Body of pancreas (tissue), 4 donors: ENCODE data around the gene C19orf73. TPM values are rescaled to one million over a fixed set of nuclear protein-coding genes. Genes with fewer than 3 reads are reported as not detected.

Experiments
- ATAC-seq: fragments of 150-250 bp; one replicate; pipeline ENCODE4 v1.9.1; 2016
- DNase-seq, 4 donors: peaks; one replicate each; pipeline ENCODE4 v3.0.0-alpha.2; 2019
- H3K27ac ChIP-seq, 4 donors: fragments of 200-600 bp; sonication (generic); 1 replicate in 3 of 4; 2 replicates in 1 of 4; pipeline versions ENCODE4 v1.5.1 to v1.6.1; 2016 to 2019; ENCODE audit warnings: mild to moderate bottlenecking in 1 of 4, mixed read lengths in 1 of 4, moderate library complexity in 1 of 4
- H3K27me3 ChIP-seq, 2 donors: fragments of 200-600 bp; sonication (generic); one replicate each; pipeline ENCODE4 v1.6.0; 2016; ENCODE audit warnings: mild to moderate bottlenecking in 1 of 2
- H3K36me3 ChIP-seq, 2 donors: fragments of 200-600 bp; sonication (generic); replicated peaks in 1 of 2; 2 replicates each; pipeline ENCODE4 v1.5.1; 2016; ENCODE audit warnings: low read depth in 2 of 2; ENCODE audit not compliant: insufficient read depth in 1 of 2
- H3K4me1 ChIP-seq: fragments of 200-600 bp; sonication (generic); one replicate; pipeline ENCODE4 v1.6.0; 2016
- H3K4me3 ChIP-seq, 2 donors: fragments of 200-600 bp; sonication (generic); 1 replicate in 1 of 2; 2 replicates in 1 of 2; pipeline ENCODE4 v1.5.1; 2016 to 2019
- H3K9me3 ChIP-seq, 3 donors: fragments of 200-600 bp; sonication (generic); 1 replicate in 2 of 3; 2 replicates in 1 of 3; pipeline ENCODE4 v1.5.1; 2016
- POLR2A ChIP-seq, 3 donors: fragments of 450-650 bp; IDR thresholded peaks; one replicate each; pipeline ENCODE4 v1.6.1; 2016; ENCODE audit warnings: antibody characterized with exemption in 3 of 3, mild to moderate bottlenecking in 2 of 3
- WGBS, 2 donors: methylation state at CpG; one replicate each; pipeline ENCODE4 v1.1.5; 2017; 5-methylcytosine and 5-hydroxymethylcytosine counted together
- intact Hi-C: fragments of 100-400 bp; cut with DNase I; formaldehyde crosslinking; loops from one replicate; pipeline ENCODE4 v1.15.1; 2023
- total RNA-seq, 2 donors: library from RNA; depleted of rRNA; stranded (reverse); fragments of >200 nt; gene quantifications; one replicate each; pipeline ENCODE4 v1.1.0, GENCODE V29; 2016
- TF ChIP-seq, protein P1 (sequence below), 7 experiments: fragments of 450-650 bp in 4 of 7; fragments of 200-600 bp in 3 of 7; sonication (generic) in 3 of 7; IDR thresholded peaks; one replicate each; pipeline ENCODE4 v1.5.1; 2016 to 2019; ENCODE audit warnings: antibody characterized with exemption in 7 of 7

The C19orf73 gene
- total RNA-seq, 2 donors from 2014 or later: 2.3 TPM; not detected in 1

GRCh38 chr19:49101160-49101559 lies 17.8 kb downstream of the C19orf73 start:
- Histone ChIP-seq H3K36me3 (peaks cover 26 to 32% of the 10 kb centered on the region in 2 donors), H3K4me1 (peaks cover 15% of the 10 kb centered on the region), H3K27ac (no peak overlapping the region), H3K9me3 (no peaks in the 10 kb centered on the region), H3K4me3 (no peak overlapping the region), H3K27me3 (no peaks in the 10 kb centered on the region)
- WGBS, 2 donors: 89 to 90% methylated on average over 10 to 12 of the region's 12 CpGs
- TF ChIP-seq POLR2A (IDR thresholded peaks at IDR 0.05): no peak
- TF ChIP-seq, protein P1, sequence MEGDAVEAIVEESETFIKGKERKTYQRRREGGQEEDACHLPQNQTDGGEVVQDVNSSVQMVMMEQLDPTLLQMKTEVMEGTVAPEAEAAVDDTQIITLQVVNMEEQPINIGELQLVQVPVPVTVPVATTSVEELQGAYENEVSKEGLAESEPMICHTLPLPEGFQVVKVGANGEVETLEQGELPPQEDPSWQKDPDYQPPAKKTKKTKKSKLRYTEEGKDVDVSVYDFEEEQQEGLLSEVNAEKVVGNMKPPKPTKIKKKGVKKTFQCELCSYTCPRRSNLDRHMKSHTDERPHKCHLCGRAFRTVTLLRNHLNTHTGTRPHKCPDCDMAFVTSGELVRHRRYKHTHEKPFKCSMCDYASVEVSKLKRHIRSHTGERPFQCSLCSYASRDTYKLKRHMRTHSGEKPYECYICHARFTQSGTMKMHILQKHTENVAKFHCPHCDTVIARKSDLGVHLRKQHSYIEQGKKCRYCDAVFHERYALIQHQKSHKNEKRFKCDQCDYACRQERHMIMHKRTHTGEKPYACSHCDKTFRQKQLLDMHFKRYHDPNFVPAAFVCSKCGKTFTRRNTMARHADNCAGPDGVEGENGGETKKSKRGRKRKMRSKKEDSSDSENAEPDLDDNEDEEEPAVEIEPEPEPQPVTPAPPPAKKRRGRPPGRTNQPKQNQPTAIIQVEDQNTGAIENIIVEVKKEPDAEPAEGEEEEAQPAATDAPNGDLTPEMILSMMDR (IDR thresholded peaks at IDR 0.05): no peak
- DNase-seq (no peak), ATAC-seq (no peak)
- intact Hi-C loops: no loop called here

GRCh38 chr19:49098795-49099194 lies 20.1 kb downstream of the C19orf73 start:
- intact Hi-C loops: loop anchor here (5.0 to 10.0 kb wide), 2 partner anchors 46 to 104 kb away; no protein-coding TSS in a partner anchor
- Histone ChIP-seq H3K27ac (no peak overlapping the region), H3K4me1 (peaks cover 15% of the 10 kb centered on the region), H3K27me3 (no peaks in the 10 kb centered on the region), H3K9me3 (no peaks in the 10 kb centered on the region), H3K36me3 (peaks cover 20 to 32% of the 10 kb centered on the region in 2 donors), H3K4me3 (no peak overlapping the region)
- 44 to 51% methylated on average over 4 of the region's 4 CpGs for WGBS, 2 donors
- no peak for DNase-seq
- TF ChIP-seq, protein P1 (IDR thresholded peaks at IDR 0.05): no peak
- no peak for TF ChIP-seq POLR2A (IDR thresholded peaks at IDR 0.05)
- ATAC-seq: no peak

DNA sequence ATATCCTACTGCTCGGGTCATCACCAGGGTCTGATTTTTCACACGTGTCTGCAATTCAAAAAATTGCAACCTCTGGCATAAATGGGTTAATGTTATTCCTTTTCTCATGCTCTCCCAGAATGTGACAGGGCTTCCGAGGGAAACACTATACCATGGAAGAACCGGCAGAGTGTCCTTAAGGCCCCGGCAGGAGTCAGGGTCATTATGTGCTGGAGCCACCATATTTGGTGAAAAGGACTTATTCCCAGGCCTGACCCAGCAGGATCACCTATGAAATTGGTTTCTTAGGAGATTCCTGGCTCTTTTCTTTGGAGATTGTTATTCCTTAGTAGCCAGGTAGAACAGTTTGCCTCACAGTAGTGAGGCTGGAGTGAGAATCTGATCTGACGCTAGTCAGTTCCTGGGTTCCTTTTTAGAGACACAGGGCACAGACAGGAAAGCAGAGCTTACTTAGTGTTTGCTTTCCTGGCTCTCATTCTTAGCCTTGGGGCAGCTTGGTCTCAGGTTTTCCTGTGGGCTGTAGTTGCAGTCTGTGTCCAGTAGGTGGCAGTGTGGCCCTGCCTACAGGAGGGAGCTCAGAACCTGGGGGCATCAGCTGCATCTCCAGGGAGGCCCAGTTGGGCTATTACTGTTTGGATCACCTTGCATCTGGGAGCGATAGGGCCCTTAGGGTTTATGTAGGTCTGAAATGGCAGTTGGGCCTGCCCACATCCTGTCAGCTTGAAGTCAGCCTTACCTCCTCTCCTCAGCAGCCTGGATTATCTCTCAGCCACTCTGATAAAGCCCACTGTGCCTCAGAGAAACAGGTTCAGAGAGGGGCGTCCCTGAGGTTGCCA lies 21.3 kb downstream of the C19orf73 start:
- no peaks in the 10 kb centered on the region for H3K27me3 ChIP-seq
- no peaks in the 10 kb centered on the region for H3K9me3 ChIP-seq
- ATAC-seq: peak; percentile 86
- H3K4me1 ChIP-seq: peaks cover 15% of the 10 kb centered on the region
- WGBS, 2 donors: 38% methylated on average over 6 to 8 of the region's 8 CpGs
- intact Hi-C loops: loop anchor here (5.0 to 10.0 kb wide), 2 partner anchors 47 to 105 kb away; no protein-coding TSS in a partner anchor
- no peak for TF ChIP-seq POLR2A (IDR thresholded peaks at IDR 0.05)
- TF ChIP-seq, protein P1 (IDR thresholded peaks at IDR 0.05): peak; percentile 93 to 100 (median 96)
- peak; percentile 72 to 80 (median 73) for DNase-seq
- H3K27ac ChIP-seq: peak overlapping the region in 1 of 4 donors; percentile 45
- H3K4me3 ChIP-seq: no peak overlapping the region
- H3K36me3 ChIP-seq: peaks cover 21 to 29% of the 10 kb centered on the region in 2 donors

- intact Hi-C loops: loop anchor here (5.0 to 10.0 kb wide), 2 partner anchors 50 to 108 kb away; no protein-coding TSS in a partner anchor
- DNase-seq (no peak), ATAC-seq (no peak)
Observed at GRCh38 chr19:49094505-49095482, 24.1 kb downstream of the C19orf73 start.

More at GRCh38 chr19:49094505-49095482, 24.1 kb downstream of the C19orf73 start:
- no peak overlapping the region for H3K27ac ChIP-seq
- TF ChIP-seq POLR2A (IDR thresholded peaks at IDR 0.05): no peak
- TF ChIP-seq, protein P1 (IDR thresholded peaks at IDR 0.05): no peak
- H3K36me3 ChIP-seq: peaks cover 23 to 28% of the 10 kb centered on the region in 2 donors
- H3K4me3 ChIP-seq: no peak overlapping the region
- H3K4me1 ChIP-seq: peaks cover 15% of the 10 kb centered on the region
- no peaks in the 10 kb centered on the region for H3K27me3 ChIP-seq
- WGBS, 2 donors: 80 to 83% methylated on average over 23 of the region's 23 CpGs
- H3K9me3 ChIP-seq: no peaks in the 10 kb centered on the region
